ENCODE data around the gene NLE1.

NLE1 gene

GRCh38 chr17:35171834-35172233, 29.7 kb upstream of the NLE1 start:
- no peak overlapping the region for H3K4me3 ChIP-seq (ENCODE audit: insufficient read depth, low read length, poor library complexity, severe bottlenecking)
- H3K79me2 ChIP-seq (ENCODE audit: insufficient read depth, low read length) = no peaks in the 10 kb centered on the region
- no peak overlapping the region for H3K27ac ChIP-seq (ENCODE audit: low read depth, low read length)
- H3K36me3 ChIP-seq (ENCODE audit: low read length) = no peaks in the 10 kb centered on the region
- no peak overlapping the region for H3K4me2 ChIP-seq (ENCODE audit: low read depth, low read length, poor library complexity, severe bottlenecking)
- H3K9ac ChIP-seq (ENCODE audit: low read length) = no peak overlapping the region
- no peak overlapping the region for H2AFZ ChIP-seq (ENCODE audit: low read depth, low read length, severe bottlenecking)
- no peaks in the 10 kb centered on the region for H4K20me1 ChIP-seq (ENCODE audit: low read depth, low read length)
- H3K9me2 ChIP-seq (replicated peaks; ENCODE audit: insufficient read depth, low read length) = no peaks in the 10 kb centered on the region
- TF ChIP-seq EZH2phosphoT487 (conservative IDR thresholded peaks at IDR 0.05; ENCODE audit: low read length) = no peak
- no peak for TF ChIP-seq CTCF (IDR thresholded peaks at IDR 0.05; ENCODE audit: insufficient read depth, low read length, poor library complexity, severe bottlenecking)
- no peaks in the 10 kb centered on the region for H3K9me3 ChIP-seq (ENCODE audit: insufficient read depth, low read length)
- no peaks in the 10 kb centered on the region for H3K27me3 ChIP-seq (ENCODE audit: low read length)
- no peaks in the 10 kb centered on the region for H3F3A ChIP-seq (ENCODE audit: insufficient read depth)

- Histone ChIP-seq H3K9me3 (ENCODE audit: insufficient read depth, low read length) (no peaks in the 10 kb centered on the region), H3F3A (ENCODE audit: insufficient read depth) (no peaks in the 10 kb centered on the region), H3K4me3 (ENCODE audit: insufficient read depth, low read length, poor library complexity, severe bottlenecking) (no peak overlapping the region), H3K27me3 (ENCODE audit: low read length) (no peaks in the 10 kb centered on the region), H4K20me1 (ENCODE audit: low read depth, low read length) (no peaks in the 10 kb centered on the region), H3K4me2 (ENCODE audit: low read depth, low read length, poor library complexity, severe bottlenecking) (no peak overlapping the region), H3K27ac (ENCODE audit: low read depth, low read length) (no peak overlapping the region), H2AFZ (ENCODE audit: low read depth, low read length, severe bottlenecking) (no peak overlapping the region), H3K9me2 (replicated peaks; ENCODE audit: insufficient read depth, low read length) (no peaks in the 10 kb centered on the region), H3K36me3 (ENCODE audit: low read length) (no peaks in the 10 kb centered on the region), H3K79me2 (ENCODE audit: insufficient read depth, low read length) (no peaks in the 10 kb centered on the region), H3K9ac (ENCODE audit: low read length) (no peak overlapping the region)
- TF ChIP-seq CTCF (IDR thresholded peaks at IDR 0.05; ENCODE audit: insufficient read depth, low read length, poor library complexity, severe bottlenecking) (no peak), EZH2phosphoT487 (conservative IDR thresholded peaks at IDR 0.05; ENCODE audit: low read length) (no peak)
These were observed 29.1 kb upstream of the NLE1 start for GRCh38 chr17:35170968-35171771.

- H3K36me3 ChIP-seq (ENCODE audit: low read length) = no peaks in the 10 kb centered on the region
- no peaks in the 10 kb centered on the region for H3K9me3 ChIP-seq (ENCODE audit: insufficient read depth, low read length)
- no peaks in the 10 kb centered on the region for H3F3A ChIP-seq (ENCODE audit: insufficient read depth)
- no peak overlapping the region for H2AFZ ChIP-seq (ENCODE audit: low read depth, low read length, severe bottlenecking)
- H3K4me3 ChIP-seq (ENCODE audit: insufficient read depth, low read length, poor library complexity, severe bottlenecking) = no peak overlapping the region
- no peak overlapping the region for H3K9ac ChIP-seq (ENCODE audit: low read length)
- H3K27me3 ChIP-seq (ENCODE audit: low read length) = no peaks in the 10 kb centered on the region
- no peaks in the 10 kb centered on the region for H3K79me2 ChIP-seq (ENCODE audit: insufficient read depth, low read length)
- TF ChIP-seq CTCF (IDR thresholded peaks at IDR 0.05; ENCODE audit: insufficient read depth, low read length, poor library complexity, severe bottlenecking) = no peak
- no peak for TF ChIP-seq EZH2phosphoT487 (conservative IDR thresholded peaks at IDR 0.05; ENCODE audit: low read length)
- H4K20me1 ChIP-seq (ENCODE audit: low read depth, low read length) = no peaks in the 10 kb centered on the region
- H3K9me2 ChIP-seq (replicated peaks; ENCODE audit: insufficient read depth, low read length) = no peaks in the 10 kb centered on the region
- H3K4me2 ChIP-seq (ENCODE audit: low read depth, low read length, poor library complexity, severe bottlenecking) = no peak overlapping the region
- H3K27ac ChIP-seq (ENCODE audit: low read depth, low read length) = no peak overlapping the region
These were observed 27.8 kb upstream of the NLE1 start for GRCh38 chr17:35169835-35170363.

Measured in SU-DHL-6 (cell line).